GM12878 (cell line): Measurements from ENCODE around the gene RGMB. TPM values are rescaled to one million over a fixed set of nuclear protein-coding genes. Genes with fewer than 3 reads are reported as not detected.

ENCODE experiments used
- ATAC-seq: fragments of 200-7000 bp; cut with Tn5 transposase; 3 replicates; pipeline ENCODE4 v1.9.1; 2020; ENCODE audit warnings: mild to moderate bottlenecking, moderate library complexity
- BruUV-seq: library from RNA; stranded (reverse); fragments of 400-500 nt; replicated peaks from 2 replicates; lab custom pipeline; 2021; lab: Mats Ljungman, UMichigan
- CTCF ChIA-PET: fragments of 300-600 bp; sonication (Branson Sonifier 250); formaldehyde crosslinking; extraction: SDS; loops from one replicate; lab custom pipeline; 2021; ENCODE audit warnings: inconsistent platforms; lab: Yijun Ruan, JAX
- POLR2A ChIA-PET: fragments of 350-600 bp; formaldehyde crosslinking; extraction: SDS; loops from one replicate; lab custom pipeline; 2021; ENCODE audit warnings: inconsistent platforms; lab: Charles Lee
- RAD21 ChIA-PET: fragments of 300-600 bp; sonication (Branson Sonifier 250); formaldehyde crosslinking; loops from one replicate; lab custom pipeline; 2023; ENCODE audit warnings: antibody characterized with exemption; ENCODE audit not compliant: unreplicated experiment; lab: Charles Lee
- SMC1A ChIA-PET: fragments of 300-600 bp; sonication (Branson Sonifier 250); formaldehyde crosslinking; loops from one replicate; lab custom pipeline; 2023; ENCODE audit not compliant: unreplicated experiment, uncharacterized antibody; lab: Charles Lee
- DNase-seq: peaks from one replicate; pipeline ENCODE4 v3.0.0-alpha.2; 2011; ENCODE audit warnings: low read depth, low spot score
- FAIRE-seq: peaks from 3 replicates; lab custom pipeline; 2011; peaks lifted over from hg19 to GRCh38; lab: Jason Lieb, UNC
- H2AFZ ChIP-seq: 2 replicates; pipeline ENCODE4 v1.6.0; 2011; ENCODE audit warnings: low read depth, low read length, control low read depth; ENCODE audit not compliant: control insufficient read depth
- H3K27ac ChIP-seq: 2 replicates; pipeline ENCODE4 v1.5.1; 2011; ENCODE audit warnings: control low read depth; ENCODE audit not compliant: control insufficient read depth, insufficient read depth
- H3K27me3 ChIP-seq, 2 experiments: replicated peaks in 1 of 2; 2 replicates each; pipeline versions ENCODE4 v1.6.0 to v1.6.1; 2011; ENCODE audit warnings: low read length in 1 of 2; ENCODE audit not compliant: control insufficient read depth in 2 of 2, insufficient read depth in 2 of 2
- H3K36me3 ChIP-seq, 2 experiments: 2 replicates each; pipeline ENCODE4 v1.5.1; 2011; ENCODE audit warnings: low read length in 1 of 2; ENCODE audit not compliant: control insufficient read depth in 2 of 2, insufficient read depth in 2 of 2
- H3K4me1 ChIP-seq: 2 replicates; pipeline ENCODE4 v1.6.1; 2011; ENCODE audit warnings: mild to moderate bottlenecking, low read length, moderate library complexity, mixed read lengths; ENCODE audit not compliant: control insufficient read depth, insufficient read depth
- H3K4me2 ChIP-seq: 2 replicates; pipeline ENCODE4 v1.6.0; 2011; ENCODE audit warnings: control low read depth; ENCODE audit not compliant: control insufficient read depth, insufficient read depth
- H3K4me3 ChIP-seq: fragments of 200-600 bp; sonication (generic); 2 replicates; pipeline ENCODE4 v1.5.1; 2016
- H3K79me2 ChIP-seq: 2 replicates; pipeline ENCODE4 v1.6.0; 2011; ENCODE audit warnings: low read length; ENCODE audit not compliant: control insufficient read depth, insufficient read depth
- H3K9ac ChIP-seq: 2 replicates; pipeline ENCODE4 v1.8.0; 2011; ENCODE audit warnings: low read length, control low read depth, mixed read lengths; ENCODE audit not compliant: control insufficient read depth, insufficient read depth
- H3K9me3 ChIP-seq: replicated peaks from 3 replicates; pipeline ENCODE4 v1.5.1; 2011; ENCODE audit warnings: mild to moderate bottlenecking, low read length; ENCODE audit not compliant: control insufficient read depth, insufficient read depth
- H4K20me1 ChIP-seq: 2 replicates; pipeline ENCODE4 v1.6.0; 2011; ENCODE audit not compliant: control insufficient read depth, insufficient read depth
- CTCF ChIP-seq, 3 experiments: IDR thresholded peaks in 2 of 3; conservative IDR thresholded peaks in 1 of 3; 2 replicates each; pipeline ENCODE4 v1.5.1; 2011; ENCODE audit warnings: low read depth in 3 of 3, low read length in 3 of 3, mild to moderate bottlenecking in 3 of 3, control low read depth in 2 of 3, moderate library complexity in 2 of 3, inconsistent platforms in 1 of 3, mixed read lengths in 1 of 3; ENCODE audit not compliant: control insufficient read depth in 2 of 3, insufficient read depth in 1 of 3; ENCODE audit errors: extremely low read depth in 1 of 3
- GATAD2B ChIP-seq: fragments of 450-650 bp; conservative IDR thresholded peaks from 2 replicates; pipeline ENCODE4 v1.6.1; 2017; ENCODE audit warnings: low read depth, mild to moderate bottlenecking, moderate library complexity
- RAD51 ChIP-seq: fragments of 450-650 bp; IDR thresholded peaks from 2 replicates; pipeline ENCODE4 v1.6.1; 2016; ENCODE audit warnings: moderate library complexity, mild to moderate bottlenecking, inconsistent platforms
- REST ChIP-seq: IDR thresholded peaks from 2 replicates; pipeline ENCODE4 v1.6.1; 2012; ENCODE audit warnings: mild to moderate bottlenecking, low read depth, low read length
- SMC3 ChIP-seq: IDR thresholded peaks from 2 replicates; pipeline ENCODE4 v1.6.1; 2011; ENCODE audit warnings: low read length, improper control_type of control experiment, borderline replicate concordance
- USF2 ChIP-seq: IDR thresholded peaks from 2 replicates; pipeline ENCODE4 v1.6.1; 2011; ENCODE audit warnings: low read depth, low read length, improper control_type of control experiment, borderline replicate concordance
- WGBS: methylation state at CpG from one replicate; pipeline ENCODE4 v1.1.6; 2016; ENCODE audit warnings: low lambda C conversion rate; ENCODE audit not compliant: insufficient replicate concordance, insufficient coverage; ENCODE audit errors: missing lambda C conversion rate; 5-methylcytosine and 5-hydroxymethylcytosine counted together
- in situ Hi-C: fragments of 300-500 bp; cut with MboI; formaldehyde crosslinking; loops from 9 replicates; pipeline ENCODE4 v1.14.3; 2018; ENCODE audit warnings: mixed read lengths
- intact Hi-C: fragments of 100-400 bp; cut with micrococcal nuclease; formaldehyde crosslinking; loops from one replicate; pipeline ENCODE4 v1.14.2; 2022; ENCODE audit not compliant: unreplicated experiment
- polyA plus RNA-seq, 11 experiments: library from polyadenylated mRNA; depleted of rRNA in 4 of 11; unstranded in 6 of 11; stranded (reverse) in 5 of 11; fragments of >200 nt; fragmentation: Nextera tagmentation in 4 of 11; fragmentation: Illumina TruSeq in 1 of 11; extraction: Ambion mirVana in 4 of 11; extraction: Trizol in 1 of 11; gene quantifications; 1 replicate in 1 of 11; 2 replicates in 10 of 11; pipeline versions ENCODE4 v1.2.1 to v1.2.3, GENCODE V29; 2011 to 2016; ENCODE audit warnings: inconsistent platforms in 2 of 11, missing spikeins in 2 of 11, low read depth in 1 of 11
- total RNA-seq, 4 experiments: library from RNA; depleted of rRNA in 3 of 4; stranded (reverse); fragments of >200 nt in 3 of 4; fragmentation: Illumina TruSeq in 1 of 4; extraction: Trizol in 1 of 4; gene quantifications; 2 replicates each; pipeline versions ENCODE4 v1.2.1 to v1.2.3, GENCODE V29; 2013 to 2021

Gene RGMB
- total and polyA plus RNA-seq, 10 of the 15 experiments (the other 5 are each of a cell fraction or from before 2014, with no cell fraction given): 1.3 to 15.3 (median 7.4) TPM

- Histone ChIP-seq H3K27me3 (no peaks in the 10 kb centered on the region), H3K4me2 (no peak overlapping the region), H3K79me2 (peaks cover 2% of the 10 kb centered on the region; the same call in 1 of the 2 replicates), H3K36me3 (peaks cover 2 to 5% of the 10 kb centered on the region in 2 experiments; a peak in 2 of 4 replicates), H3K4me3 (no peak overlapping the region), H2AFZ (no peak overlapping the region), H3K9me3 (no peaks in the 10 kb centered on the region), H3K27ac (no peak overlapping the region), H3K4me1 (no peaks in the 10 kb centered on the region), H4K20me1 (no peaks in the 10 kb centered on the region), H3K9ac (no peak overlapping the region)
- no peak for DNase-seq
- ChIA-PET CTCF (interaction anchor here (0.6 to 7.1 kb wide), 15 partner anchors 7 to 1566 kb away, joined by 3 to 104 read pairs (median 6); partner anchors contain the start of gene RGMB), RAD21 (interaction anchor here (1.1 to 3.7 kb wide), 4 partner anchors 14 to 1563 kb away, joined by 3 to 26 read pairs (median 10); no protein-coding TSS in a partner anchor), SMC1A (interaction anchor here (0.5 to 3.5 kb wide), 8 partner anchors 8 to 1564 kb away, joined by 3 to 24 read pairs (median 8); no protein-coding TSS in a partner anchor), POLR2A (no interaction called here)
- FAIRE-seq: no peak
- no peak for TF ChIP-seq RAD51
- no peak for TF ChIP-seq USF2
- intact Hi-C loops (no loop called here), in situ Hi-C loops (no loop called here)
- ATAC-seq: no peak
- WGBS: 98% methylated on average over 5 of the region's 5 CpGs
- BruUV-seq: no TSS peak
Observed at GRCh38 chr5:98795243-98795642, 21.8 kb downstream of the RGMB start.

- Histone ChIP-seq H3K9ac (no peak overlapping the region), H3K9me3 (no peaks in the 10 kb centered on the region), H3K27me3 (no peaks in the 10 kb centered on the region), H3K4me3 (no peak overlapping the region), H3K4me1 (no peaks in the 10 kb centered on the region), H3K36me3 (peaks cover 2 to 5% of the 10 kb centered on the region in 2 experiments; a peak in 2 of 4 replicates), H4K20me1 (no peaks in the 10 kb centered on the region), H3K79me2 (peaks cover 2% of the 10 kb centered on the region; the same call in 1 of the 2 replicates), H2AFZ (no peak overlapping the region), H3K27ac (no peak overlapping the region), H3K4me2 (no peak overlapping the region)
- 13% methylated on average over 7 of the region's 7 CpGs for WGBS
- in situ Hi-C loops (no loop called here), intact Hi-C loops (loop anchor here (1.0 kb wide), 1 partner anchor 28 kb away; no protein-coding TSS in a partner anchor)
- ChIA-PET CTCF (interaction anchor here (0.6 to 7.1 kb wide), 32 partner anchors 7 to 1572 kb away, joined by 3 to 104 read pairs (median 4); partner anchors contain the start of gene RGMB), POLR2A (interaction anchor here (1.1 kb wide), 1 partner anchor 1564 kb away, joined by 3 read pairs; no protein-coding TSS in a partner anchor), RAD21 (interaction anchor here (0.6 to 3.7 kb wide), 10 partner anchors 15 to 1583 kb away, joined by 3 to 26 read pairs (median 4); no protein-coding TSS in a partner anchor), SMC1A (interaction anchor here (0.6 to 3.5 kb wide), 13 partner anchors 9 to 1565 kb away, joined by 3 to 24 read pairs (median 4); no protein-coding TSS in a partner anchor)
- DNase-seq: no peak
- peak; percentile 90 for ATAC-seq
- no TSS peak for BruUV-seq
- peak; percentile 78 for FAIRE-seq
- TF ChIP-seq GATAD2B (no peak), SMC3 (peak; percentile 71; the same call in 1 of the 2 replicates), CTCF (IDR thresholded peaks at IDR 0.05 in 2 of 3, conservative IDR thresholded peaks at IDR 0.05 in 1 of 3; ENCODE audit: control insufficient read depth in 2 of 3, extremely low read depth in 1 of 3, insufficient read depth in 1 of 3, low read depth in 3 of 3, low read length in 3 of 3) (peak; percentile 70 to 80 (median 75)), REST (no peak)
Observed at GRCh38 chr5:98796197-98796972, 22.9 kb downstream of the RGMB start.
